ENCODE measurements around the gene TSPAN33.

DNA sequence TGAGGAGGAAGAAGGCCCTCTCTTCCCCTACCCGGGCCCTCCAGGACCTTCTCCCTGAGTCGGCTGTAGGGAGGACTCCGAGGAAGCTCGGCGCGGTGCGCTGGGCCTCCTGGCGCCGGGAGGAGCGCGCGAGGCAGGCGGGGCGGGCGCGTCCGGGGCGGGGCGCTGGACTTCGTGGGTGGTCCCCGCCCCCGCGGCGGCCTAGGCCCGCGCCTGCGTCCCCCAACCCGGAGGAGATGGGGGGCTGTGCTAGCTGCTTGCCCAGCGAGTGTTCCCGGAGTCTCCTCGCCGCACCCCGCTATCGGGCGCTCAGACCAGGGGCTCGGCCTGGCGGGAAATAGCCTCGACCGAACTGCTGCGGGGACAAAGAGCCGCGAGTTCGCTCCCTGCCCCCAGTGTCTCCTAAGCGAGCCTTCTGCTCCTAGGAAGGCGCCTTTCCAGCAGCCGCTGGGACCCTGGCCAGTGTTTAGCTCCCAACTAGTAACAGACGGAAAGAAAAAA lies 24.7 kb downstream of the TSPAN33 start:
- no peak for TF ChIP-seq CTCF (IDR thresholded peaks at IDR 0.05)
- no peak for TF ChIP-seq GABPA (IDR thresholded peaks at IDR 0.05; ENCODE audit: low read depth)
- no peak for TF ChIP-seq SMC3 (IDR thresholded peaks at IDR 0.05; ENCODE audit: low read depth, low read length)
- TF ChIP-seq TAF1 (IDR thresholded peaks at IDR 0.05; ENCODE audit: borderline replicate concordance, low read depth, low read length): no peak
- TF ChIP-seq SIN3A (IDR thresholded peaks at IDR 0.05; ENCODE audit: borderline replicate concordance, low read depth, low read length): no peak
- TF ChIP-seq JUND (IDR thresholded peaks at IDR 0.05): no peak
- TF ChIP-seq REST (IDR thresholded peaks at IDR 0.05; ENCODE audit: low read depth, low read length): no peak
- TF ChIP-seq RCOR1 (IDR thresholded peaks at IDR 0.05; ENCODE audit: low read length): no peak
- no peak for TF ChIP-seq POLR2AphosphoS5 (IDR thresholded peaks at IDR 0.05; ENCODE audit: low read depth, low read length)
- no peak for TF ChIP-seq USF2 (IDR thresholded peaks at IDR 0.05; ENCODE audit: borderline replicate concordance, low read depth, low read length)
- no peak for TF ChIP-seq GATA2 (CRISPR knock-in tag; IDR thresholded peaks at IDR 0.05)
- TF ChIP-seq RFX5 (IDR thresholded peaks at IDR 0.05; ENCODE audit: low read length): no peak
